C1 segment of cervical spinal cord (tissue), 14 donors: ENCODE measurements around the gene PEX10.

Experiments
- DNase-seq, 14 donors: peaks; one replicate each; lab custom pipeline; 2025; lab: John Stamatoyannopoulos, UW

PEX10 gene

GRCh38 chr1:2405588-2406295, 6.6 kb downstream of the PEX10 start:
- DNase-seq = no peak

DNA sequence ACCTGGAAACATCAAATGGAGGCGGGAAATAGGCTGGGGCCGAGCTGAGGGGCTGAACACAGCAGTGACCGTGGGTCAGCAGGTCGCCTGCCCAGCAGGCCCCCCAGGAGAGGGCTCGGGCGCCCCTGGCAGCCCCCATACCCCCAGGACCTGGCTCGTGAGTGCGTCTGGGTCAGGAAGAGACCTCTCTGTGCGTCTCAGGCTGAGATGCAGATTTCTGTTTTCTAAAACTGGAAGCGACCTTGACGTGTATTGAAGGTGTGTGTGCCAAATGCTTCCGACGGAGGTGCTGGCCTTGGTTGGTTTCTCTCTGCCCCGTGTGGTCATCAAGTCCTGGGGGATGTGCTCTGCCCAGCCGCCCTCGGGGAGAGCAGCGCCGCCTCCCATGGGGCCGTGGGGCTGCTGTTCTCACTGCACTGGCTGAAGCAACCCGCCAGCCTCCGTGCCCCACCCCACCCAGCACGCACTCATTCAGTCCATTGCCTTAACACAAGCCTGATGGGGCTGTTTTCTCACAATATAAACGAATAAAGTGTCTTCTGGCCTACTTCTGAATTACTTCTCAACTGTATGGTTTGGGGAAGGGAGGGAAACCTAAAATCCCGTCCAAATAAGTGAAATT, 7.4 kb downstream of the PEX10 start:
- no peak for DNase-seq

DNA sequence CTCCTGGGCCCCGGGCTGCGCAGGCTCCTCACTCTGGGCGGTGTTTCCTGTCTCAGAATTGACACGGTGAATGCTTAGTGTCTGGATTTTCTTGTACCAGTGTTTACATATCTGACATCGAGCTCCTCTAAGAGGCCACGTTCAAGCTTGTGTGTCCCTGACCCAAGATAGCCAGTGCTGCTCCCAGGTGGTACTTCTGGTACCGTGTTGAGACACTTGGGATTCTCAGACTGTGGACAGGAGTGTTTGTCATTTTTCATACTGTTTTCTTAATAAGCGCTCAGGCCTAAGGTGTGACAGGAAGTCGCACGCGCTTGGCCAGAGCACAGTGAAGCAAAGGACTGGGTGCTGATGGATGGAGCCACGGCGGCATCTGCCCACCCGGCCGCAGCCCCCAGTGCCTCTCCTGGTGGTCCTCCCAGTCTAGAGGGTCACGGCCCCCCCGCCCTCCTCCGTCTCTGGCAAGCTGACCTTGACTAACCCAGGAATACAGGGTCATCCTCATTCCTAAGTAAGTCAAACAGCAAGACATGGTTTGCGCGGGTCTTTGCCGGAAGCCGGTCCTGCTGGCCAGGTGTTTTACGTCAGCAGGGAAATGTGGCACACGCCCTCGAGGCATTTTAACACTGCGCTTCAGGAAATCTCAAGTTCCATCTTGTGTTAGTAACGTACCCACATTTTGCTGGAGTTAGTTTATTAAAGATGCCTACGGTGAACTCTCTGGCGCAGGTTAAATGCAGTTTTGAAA, 8.0 kb downstream of the PEX10 start:
- DNase-seq = no peak

DNA sequence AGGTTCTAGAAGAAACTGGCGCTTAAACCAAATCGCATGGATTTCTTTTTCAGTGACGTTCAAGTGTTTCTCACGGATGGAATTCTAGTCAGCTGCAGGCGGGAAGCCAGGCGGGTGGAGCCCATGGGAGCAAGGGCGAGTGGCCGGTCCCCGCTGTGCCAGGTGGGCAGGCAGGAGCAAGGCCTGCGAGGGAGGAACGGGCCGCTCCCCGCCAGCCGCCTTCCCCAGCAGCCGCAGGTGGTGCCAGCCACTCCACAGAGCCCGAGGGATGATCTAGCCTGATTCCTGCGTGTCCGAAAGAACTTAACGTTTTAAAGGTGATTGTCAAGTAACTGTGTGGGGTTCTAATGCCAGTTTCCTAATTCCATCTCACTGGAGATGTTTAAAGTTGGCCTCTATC, 9.1 kb downstream of the PEX10 start:
- DNase-seq = no peak

DNA sequence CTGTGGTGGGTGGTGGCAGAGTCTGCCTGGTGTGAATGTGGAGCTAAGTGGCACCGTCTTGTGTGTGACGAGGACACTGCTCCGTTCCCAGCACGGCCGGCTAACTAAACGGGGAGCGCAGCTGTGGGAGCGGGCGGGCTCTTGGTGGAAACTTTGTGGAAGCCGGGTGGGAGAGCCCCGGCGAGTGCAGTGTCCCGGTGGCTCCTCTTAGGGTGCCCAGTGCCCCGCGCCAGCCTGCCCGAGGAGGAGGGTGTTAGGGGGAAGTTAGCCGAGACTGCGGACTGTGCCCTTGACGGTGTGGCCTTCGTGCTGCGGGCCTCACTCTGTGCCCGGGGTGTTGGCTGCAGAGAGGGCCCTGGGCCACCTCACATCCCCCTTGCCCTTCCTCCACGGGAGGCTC, 9.9 kb downstream of the PEX10 start:
- no peak for DNase-seq

GRCh38 chr1:2400950-2401649, 11.3 kb downstream of the PEX10 start:
- DNase-seq = no peak

- DNase-seq = no peak
These were observed 11.8 kb downstream of the PEX10 start for GRCh38 chr1:2400576-2400909.

- no peak for DNase-seq
These were observed 12.3 kb downstream of the PEX10 start for GRCh38 chr1:2399890-2400575.

DNA sequence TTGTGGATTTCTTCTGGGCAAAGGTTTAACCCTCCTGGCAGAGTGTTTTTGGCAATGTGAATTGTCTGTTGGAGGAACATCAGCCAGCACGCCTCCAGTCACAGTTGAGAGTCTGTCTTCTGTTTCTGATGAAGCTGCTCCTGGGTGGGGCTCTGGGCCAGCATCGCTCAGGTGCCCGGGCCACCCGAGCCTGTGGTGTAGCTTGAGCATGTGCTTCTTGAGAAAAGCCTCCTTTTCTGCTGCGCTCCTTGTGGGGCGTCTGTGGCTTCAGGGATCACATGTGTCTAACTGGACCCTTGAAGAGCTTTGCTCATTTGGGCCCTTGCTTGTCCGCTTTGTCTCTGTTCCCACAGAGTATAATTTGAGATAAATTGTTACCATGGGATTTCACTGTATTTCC, 13.5 kb downstream of the PEX10 start:
- no peak for DNase-seq

DNA sequence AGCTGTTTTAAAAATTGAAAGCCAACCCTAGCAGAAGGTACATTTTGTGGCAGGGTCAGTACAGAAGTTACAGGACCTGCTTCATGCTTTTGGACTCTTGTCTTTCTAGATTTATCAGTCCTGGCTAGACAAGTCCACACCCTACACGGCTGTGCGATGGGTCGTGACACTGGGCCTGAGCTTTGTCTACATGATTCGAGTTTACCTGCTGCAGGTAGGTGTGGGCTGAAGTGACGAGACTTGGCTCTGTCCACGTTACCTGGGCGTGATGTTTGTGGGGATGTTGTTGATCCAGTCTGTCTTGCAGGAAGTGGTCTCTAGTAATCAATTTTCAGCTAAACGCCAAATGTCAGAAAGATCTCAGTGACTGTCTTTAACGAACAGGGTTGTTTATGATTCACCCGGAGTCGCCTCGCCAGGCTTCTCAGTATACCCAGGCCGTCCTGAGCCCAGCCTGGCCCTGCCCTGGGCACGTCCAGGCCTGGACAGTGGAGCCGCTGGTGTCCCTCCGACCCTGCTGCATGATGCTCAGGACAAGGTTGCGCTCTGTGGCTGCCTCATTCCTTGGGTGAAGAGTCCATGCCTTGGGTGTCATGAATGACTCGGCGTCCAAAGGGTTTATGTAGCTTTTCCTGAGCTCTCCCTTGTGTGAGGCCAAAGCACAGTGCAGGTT, 15.2 kb downstream of the PEX10 start:
- DNase-seq = no peak

DNA sequence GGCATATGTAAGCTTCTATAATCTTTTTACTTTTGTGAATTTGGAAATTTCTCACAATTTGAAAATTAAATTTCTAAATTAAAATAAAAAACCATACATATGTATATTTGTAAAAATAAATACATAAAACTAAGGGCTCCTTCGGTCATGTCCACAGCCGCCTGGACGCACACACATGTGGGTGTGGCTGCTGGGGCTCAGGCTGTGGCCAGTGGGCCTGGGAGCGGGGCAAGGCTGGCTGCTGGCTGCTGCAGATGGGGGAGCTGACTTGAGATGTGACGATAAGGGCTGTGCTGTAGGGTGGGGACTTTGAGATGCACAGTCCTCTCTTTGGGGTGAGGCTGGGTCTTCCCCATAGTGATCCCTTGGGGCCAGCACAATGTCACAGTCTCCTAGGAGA, 15.9 kb downstream of the PEX10 start:
- DNase-seq = no peak

DNA sequence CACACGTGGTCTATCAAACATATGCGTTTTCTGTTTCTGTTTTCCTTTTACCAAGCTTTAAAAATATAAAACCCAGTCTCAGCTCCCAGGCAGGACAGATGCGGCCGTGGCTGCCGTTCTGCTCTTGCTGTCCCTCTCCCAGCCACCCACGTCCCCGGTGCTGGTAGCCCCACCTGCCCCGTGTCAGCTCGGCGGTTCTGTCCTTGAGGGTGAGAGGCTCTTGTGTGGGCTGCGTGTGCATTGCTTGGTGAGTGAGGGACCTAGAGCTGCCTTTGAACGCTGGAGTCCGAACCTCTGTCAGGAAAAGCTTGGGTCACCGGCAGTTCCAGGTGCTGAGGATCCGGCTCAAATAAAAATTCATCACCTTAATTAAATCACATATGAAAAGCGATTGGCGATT, 16.3 kb downstream of the PEX10 start:
- no peak for DNase-seq

GRCh38 chr1:2395245-2395644, 17.1 kb downstream of the PEX10 start:
- no peak for DNase-seq

- DNase-seq = no peak
These were observed 17.6 kb downstream of the PEX10 start for GRCh38 chr1:2394761-2395160.

DNA sequence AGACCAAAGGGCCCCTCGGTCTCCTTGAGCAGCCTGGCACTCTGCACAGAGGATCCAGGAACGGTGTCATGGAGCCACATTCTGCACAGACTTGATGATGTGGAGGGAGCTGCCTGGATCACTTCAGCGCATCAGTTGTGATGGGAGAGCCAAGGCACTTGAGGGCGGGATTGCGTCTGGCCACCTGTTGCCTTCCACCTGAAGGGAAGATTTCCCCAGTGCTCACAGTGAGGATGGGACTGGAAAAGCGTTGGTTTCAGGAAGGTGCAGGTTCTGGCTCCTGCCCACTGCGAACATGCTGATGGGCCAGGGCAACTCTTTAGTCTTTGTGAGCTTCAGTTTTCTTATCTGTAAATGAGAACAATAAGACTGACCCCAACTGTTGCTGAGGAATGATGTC, 18.1 kb downstream of the PEX10 start:
- no peak for DNase-seq

DNA sequence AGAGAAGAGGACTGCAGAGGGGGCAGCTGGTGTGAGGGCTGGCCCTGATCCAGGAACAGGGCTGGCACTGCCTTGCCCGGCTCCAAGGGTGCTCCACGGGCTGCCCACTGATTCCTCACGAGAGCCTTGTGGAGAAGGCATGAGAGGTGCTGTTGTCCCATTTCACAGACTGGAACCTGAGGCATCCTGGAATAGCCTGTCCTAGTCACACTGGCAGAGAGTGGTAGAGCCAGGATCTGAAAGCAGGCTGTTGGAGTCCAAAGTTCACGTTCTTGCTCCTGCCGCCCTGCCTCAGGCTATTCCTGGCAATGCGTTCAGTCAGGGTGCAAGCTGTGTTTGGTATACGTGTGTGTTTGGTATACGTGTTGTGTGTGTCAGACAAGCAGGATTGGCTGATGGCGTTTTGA, 18.9 kb downstream of the PEX10 start:
- no peak for DNase-seq

- DNase-seq = no peak
These were observed 19.7 kb downstream of the PEX10 start for GRCh38 chr1:2392686-2393085.

DNA sequence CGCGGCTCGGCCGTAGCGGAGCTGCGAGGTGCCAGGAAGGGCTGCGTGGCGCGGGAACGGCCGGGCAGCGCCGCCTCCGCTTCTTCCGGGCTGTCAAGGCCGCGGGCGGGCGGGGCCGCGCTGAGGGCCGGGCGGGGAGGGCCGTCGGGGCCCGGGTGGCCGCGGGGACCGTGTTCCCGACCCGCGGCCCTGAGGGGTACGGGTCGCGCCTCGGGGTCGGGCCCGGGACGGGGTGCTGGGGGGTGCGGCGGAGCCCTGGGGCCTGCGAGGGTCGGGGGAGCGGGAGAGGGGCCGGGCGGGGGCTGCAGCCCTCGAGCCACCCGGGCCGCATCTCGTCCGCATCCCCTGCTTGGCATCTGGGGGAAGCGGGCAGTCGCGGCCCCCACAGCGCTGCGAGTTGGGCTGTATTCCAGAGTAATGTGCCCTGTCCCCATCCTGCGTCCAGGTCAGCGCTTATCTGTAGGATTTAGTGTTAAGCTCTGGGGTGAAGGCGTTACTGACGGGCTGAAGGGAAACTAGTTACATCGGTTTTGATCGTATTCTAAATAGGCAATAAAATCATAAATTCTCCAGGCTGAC, 20.3 kb downstream of the PEX10 start:
- DNase-seq = no peak

DNA sequence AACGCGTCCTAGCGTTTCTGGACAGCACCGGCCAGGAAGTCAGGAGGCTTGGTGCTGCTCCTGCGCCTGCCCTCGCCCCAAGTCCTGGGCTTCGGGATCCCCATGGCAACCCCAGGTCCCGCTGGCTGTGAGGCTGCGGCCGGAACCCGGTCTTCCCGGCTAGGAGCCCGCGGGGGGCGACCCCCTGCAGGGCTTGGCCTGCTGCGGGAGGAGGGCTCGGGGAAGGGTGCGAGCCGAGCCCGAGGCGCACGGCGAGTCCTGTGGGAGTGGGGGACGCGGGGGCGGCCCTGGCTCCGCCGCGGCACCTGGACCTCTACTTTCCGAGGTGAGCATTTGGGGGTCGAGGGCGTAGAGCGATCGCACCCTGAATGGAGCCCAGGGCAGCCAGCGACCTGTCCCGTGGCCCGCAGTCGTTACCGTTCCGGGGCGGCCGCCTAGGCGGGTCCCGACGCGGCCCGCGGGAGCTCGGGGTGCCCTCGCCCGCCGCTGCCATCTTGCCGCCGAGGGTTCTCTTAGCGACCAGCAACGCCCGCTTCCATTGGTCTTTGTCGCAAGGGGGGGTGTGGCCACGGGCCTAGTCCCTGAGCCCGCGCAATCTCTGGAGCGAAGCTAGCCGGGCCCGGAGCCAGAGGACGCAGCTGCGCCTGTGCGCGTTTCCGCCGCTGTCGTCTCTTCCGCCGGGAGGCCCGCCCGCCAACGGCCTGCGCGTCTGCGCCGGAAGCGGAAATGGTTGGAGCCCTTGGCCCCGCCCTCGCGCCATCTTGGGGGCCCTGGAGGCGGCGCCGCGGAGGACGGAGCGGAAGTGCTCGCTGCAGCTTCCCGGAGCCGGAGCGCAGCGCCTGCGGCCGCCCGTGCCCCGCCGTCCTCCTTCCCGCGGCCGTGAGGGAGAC, 21.1 kb downstream of the PEX10 start, which contains the start of the genes MORN1 and RER1:
Gene MORN1 (minus strand): TSS at position 514 of the 890 bp plus-strand sequence. CDS start 21 bp downstream, at position 493.
Gene RER1 (plus strand): TSS at position 801 of the 890 bp plus-strand sequence. CDS start 3,950 bp downstream, outside the sequence.
- peak; percentile 79 to 99 (median 98) for DNase-seq

GRCh38 chr1:2389644-2390043, 22.7 kb downstream of the PEX10 start:
- DNase-seq = no peak
